ENCODE data around the gene KLF12.

DNA sequence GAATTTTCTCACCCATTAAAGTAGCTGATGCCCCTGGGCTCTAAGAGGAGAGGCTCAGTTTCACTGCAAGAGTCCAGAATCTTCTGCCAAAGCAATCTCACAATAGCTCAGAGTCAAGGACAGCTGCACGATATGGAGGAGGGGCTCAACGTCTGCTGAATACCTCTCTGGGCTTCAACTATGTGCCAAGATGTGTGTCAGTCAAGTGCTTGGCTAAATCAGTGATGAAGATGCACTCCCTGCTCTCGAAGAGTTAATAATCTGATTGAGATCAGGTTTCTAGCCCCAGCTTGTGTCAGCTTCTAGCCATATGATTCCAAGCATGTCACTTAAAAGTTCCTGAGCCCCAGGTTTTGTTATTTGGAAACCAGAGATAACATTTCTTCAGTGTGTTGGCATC lies 46.8 kb downstream of the KLF12 start:
- TF ChIP-seq, protein P1, sequence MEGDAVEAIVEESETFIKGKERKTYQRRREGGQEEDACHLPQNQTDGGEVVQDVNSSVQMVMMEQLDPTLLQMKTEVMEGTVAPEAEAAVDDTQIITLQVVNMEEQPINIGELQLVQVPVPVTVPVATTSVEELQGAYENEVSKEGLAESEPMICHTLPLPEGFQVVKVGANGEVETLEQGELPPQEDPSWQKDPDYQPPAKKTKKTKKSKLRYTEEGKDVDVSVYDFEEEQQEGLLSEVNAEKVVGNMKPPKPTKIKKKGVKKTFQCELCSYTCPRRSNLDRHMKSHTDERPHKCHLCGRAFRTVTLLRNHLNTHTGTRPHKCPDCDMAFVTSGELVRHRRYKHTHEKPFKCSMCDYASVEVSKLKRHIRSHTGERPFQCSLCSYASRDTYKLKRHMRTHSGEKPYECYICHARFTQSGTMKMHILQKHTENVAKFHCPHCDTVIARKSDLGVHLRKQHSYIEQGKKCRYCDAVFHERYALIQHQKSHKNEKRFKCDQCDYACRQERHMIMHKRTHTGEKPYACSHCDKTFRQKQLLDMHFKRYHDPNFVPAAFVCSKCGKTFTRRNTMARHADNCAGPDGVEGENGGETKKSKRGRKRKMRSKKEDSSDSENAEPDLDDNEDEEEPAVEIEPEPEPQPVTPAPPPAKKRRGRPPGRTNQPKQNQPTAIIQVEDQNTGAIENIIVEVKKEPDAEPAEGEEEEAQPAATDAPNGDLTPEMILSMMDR (IDR thresholded peaks at IDR 0.05): no peak
- TF ChIP-seq POLR2A (IDR thresholded peaks at IDR 0.05): no peak

All from testis (tissue), 2 donors.